HG03439 (cell line): ENCODE measurements around the gene TTL.
A peak's percentile ranks its signal among the peaks of the same experiment; 100 is the strongest.
"Not testable (repeated sequence)": the region's sequence is repeated elsewhere in the genome, so short reads cannot be mapped to it uniquely, and the experiment has no call there.

Source experiments
- ATAC-seq: cut with Tn5 transposase; IDR thresholded peaks from one replicate; pipeline ENCODE4 v1.9.1; 2021; ENCODE audit warnings: mild to moderate bottlenecking, moderate library complexity; ENCODE audit not compliant: unreplicated experiment

TTL gene

GRCh38 chr2:112474844-112475486 is 7.0 kb upstream of the TTL start:
- ATAC-seq = no peak

GRCh38 chr2:112476434-112476833 is 5.5 kb upstream of the TTL start:
- ATAC-seq = no peak

GRCh38 chr2:112480530-112481049 is 1.4 kb upstream of the TTL start:
- ATAC-seq = no peak

- ATAC-seq = peak; percentile 63
These were observed 867 bp upstream of the TTL start for GRCh38 chr2:112481050-112481527.

GRCh38 chr2:112482309-112483041 is 519 bp downstream of the TTL start:
- ATAC-seq = no peak

- ATAC-seq = no peak
These were observed 1.1 kb downstream of the TTL start for GRCh38 chr2:112483042-112483473.

- no peak for ATAC-seq
These were observed 1.9 kb downstream of the TTL start for GRCh38 chr2:112483831-112484230.

- no peak for ATAC-seq
These were observed 3.9 kb downstream of the TTL start for GRCh38 chr2:112485849-112486248.

GRCh38 chr2:112486895-112487294 is 4.9 kb downstream of the TTL start:
- no peak for ATAC-seq

GRCh38 chr2:112487444-112487961 is 5.5 kb downstream of the TTL start:
- ATAC-seq = no peak

GRCh38 chr2:112488201-112488600 is 6.2 kb downstream of the TTL start:
- no peak for ATAC-seq

GRCh38 chr2:112491946-112492345 is 10.0 kb downstream of the TTL start:
- no peak for ATAC-seq

GRCh38 chr2:112493048-112493447 is 11.1 kb downstream of the TTL start:
- ATAC-seq = no peak

- no peak for ATAC-seq
These were observed 12.1 kb downstream of the TTL start for GRCh38 chr2:112493858-112494648.

GRCh38 chr2:112494828-112495227 is 12.9 kb downstream of the TTL start:
- ATAC-seq = no peak

- not testable (repeated sequence) for ATAC-seq
These were observed 13.9 kb downstream of the TTL start for GRCh38 chr2:112495878-112496277.

- ATAC-seq = not testable (repeated sequence)
These were observed 19.0 kb downstream of the TTL start for GRCh38 chr2:112500850-112501484.

- not testable (repeated sequence) for ATAC-seq
These were observed 27.5 kb downstream of the TTL start for GRCh38 chr2:112509239-112509998.

- no peak for ATAC-seq
These were observed 34.8 kb downstream of the TTL start for GRCh38 chr2:112516801-112517200.

GRCh38 chr2:112518807-112519206 is 36.9 kb downstream of the TTL start:
- no peak for ATAC-seq
